Activated CD4-positive, alpha-beta T cell treated with anti-CD3 and anti-CD28 coated beads, Interleukin-2, Interleukin-6, amounts not matched to agents 100 ng/mL and 50 ng/mL, durations not matched to agents 16 hours and 8 hours (primary cell): ENCODE results near the gene UGT3A2.

Source experiments
- DNase-seq: peaks from one replicate; pipeline ENCODE4 v3.0.0-alpha.2; 2020

Gene UGT3A2

GRCh38 chr5:36006163-36006562 lies 60.5 kb downstream of the UGT3A2 start:
- DNase-seq = no peak

GRCh38 chr5:36001032-36001431 lies 65.7 kb downstream of the UGT3A2 start:
- DNase-seq = no peak

GRCh38 chr5:35999547-35999946 lies 67.1 kb downstream of the UGT3A2 start:
- no peak for DNase-seq

- DNase-seq = no peak
These were observed 70.6 kb downstream of the UGT3A2 start for GRCh38 chr5:35996076-35996475.

- DNase-seq = no peak
These were observed 75.6 kb downstream of the UGT3A2 start, which contains the start of gene UGT3A1 for GRCh38 chr5:35990941-35991611. Gene UGT3A1, minus strand, starts transcription at chr5:35991390. Its CDS starts 150 bp downstream, at chr5:35991240.

GRCh38 chr5:35990520-35990919 lies 76.2 kb downstream of the UGT3A2 start:
- DNase-seq = no peak

- DNase-seq = no peak
These were observed 78.2 kb downstream of the UGT3A2 start for GRCh38 chr5:35988529-35988928.

GRCh38 chr5:35987776-35988175 lies 78.9 kb downstream of the UGT3A2 start:
- no peak for DNase-seq
